ENCODE results near the gene HDAC10. TPM values are rescaled to one million over a fixed set of nuclear protein-coding genes. Genes with fewer than 3 reads are reported as not detected.
A peak's percentile ranks its signal among the peaks of the same experiment; 100 is the strongest.

The HDAC10 gene
- total and polyA plus RNA-seq, 3 experiments from 2014 or later: 7.5 to 44.7 (median 42.5) TPM

GRCh38 chr22:50280708-50281383 lies 29.8 kb upstream of the HDAC10 start:
- no peaks in the 10 kb centered on the region for H3K36me3 Mint-ChIP-seq
- Histone ChIP-seq H3K36me3 (ENCODE audit: insufficient read depth, low read length) (no peaks in the 10 kb centered on the region), H3K9me3 (ENCODE audit: low read length) (no peaks in the 10 kb centered on the region), H3K27ac (ENCODE audit: low read depth, low read length) (no peak overlapping the region), H3K27me3 (ENCODE audit: insufficient read depth, low read length, poor library complexity, severe bottlenecking) (no peaks in the 10 kb centered on the region), H3K4me1 (ENCODE audit: insufficient read depth, low read length) (no peaks in the 10 kb centered on the region), H3K4me3 (ENCODE audit: low read length) (no peak overlapping the region)
- H3K9me3 Mint-ChIP-seq: no peaks in the 10 kb centered on the region
- POLR2A ChIA-PET: no interaction called here
- no peak overlapping the region for H3K27ac Mint-ChIP-seq
- CTCF ChIA-PET: no interaction called here
- peaks cover 0 to 3% (median 2%) of the 10 kb centered on the region in 3 donors for H3K4me1 Mint-ChIP-seq
- no peaks in the 10 kb centered on the region for H3K27me3 Mint-ChIP-seq
- no peak overlapping the region for H3K4me3 Mint-ChIP-seq
- no peak for DNase-seq

DNA sequence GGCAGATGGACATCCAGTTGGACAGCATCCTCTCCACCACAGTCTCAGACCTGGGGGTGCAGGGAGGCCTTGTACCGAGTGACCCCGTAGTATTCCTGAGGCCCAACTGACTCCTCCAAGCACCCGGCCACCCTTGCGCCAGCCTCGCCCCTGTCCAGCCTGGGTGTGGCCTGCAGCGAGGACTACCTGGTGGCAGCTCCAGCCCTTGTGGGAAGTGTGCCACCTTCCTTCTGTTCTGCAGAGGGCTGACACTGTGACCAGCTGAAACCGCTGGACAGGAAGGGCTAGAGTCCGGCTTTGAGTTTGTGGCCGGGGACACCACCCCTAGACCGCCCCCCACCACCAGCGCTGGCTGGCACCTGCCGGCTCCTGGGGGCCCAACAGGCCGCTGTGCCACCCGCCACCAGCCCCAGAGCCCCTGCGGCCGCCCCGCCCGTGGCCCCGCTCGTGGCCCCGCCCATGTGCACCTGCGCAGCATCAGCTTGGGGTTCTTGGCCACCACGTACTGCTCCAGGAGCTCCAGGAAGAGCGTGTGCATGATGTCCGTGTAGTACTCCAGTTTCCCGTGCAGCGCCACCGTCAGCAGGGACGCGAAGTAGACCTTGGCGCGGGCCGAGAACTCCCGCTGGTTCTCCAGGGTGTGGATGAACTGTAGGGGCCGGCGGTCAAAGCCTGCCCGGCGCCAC lies 29.1 kb upstream of the HDAC10 start:
- H3K4me1 Mint-ChIP-seq: peaks cover 0 to 3% (median 2%) of the 10 kb centered on the region in 3 donors
- Histone ChIP-seq H3K4me1 (ENCODE audit: insufficient read depth, low read length) (no peaks in the 10 kb centered on the region), H3K27me3 (ENCODE audit: insufficient read depth, low read length, poor library complexity, severe bottlenecking) (no peaks in the 10 kb centered on the region), H3K27ac (ENCODE audit: low read depth, low read length) (no peak overlapping the region), H3K4me3 (ENCODE audit: low read length) (no peak overlapping the region), H3K36me3 (ENCODE audit: insufficient read depth, low read length) (no peaks in the 10 kb centered on the region), H3K9me3 (ENCODE audit: low read length) (no peaks in the 10 kb centered on the region)
- H3K27me3 Mint-ChIP-seq: no peaks in the 10 kb centered on the region
- H3K9me3 Mint-ChIP-seq: no peaks in the 10 kb centered on the region
- no peak overlapping the region for H3K27ac Mint-ChIP-seq
- no peak for DNase-seq
- no peak overlapping the region for H3K4me3 Mint-ChIP-seq
- ChIA-PET POLR2A (no interaction called here), CTCF (interaction anchor here (0.7 kb wide), 1 partner anchor 62 kb away, joined by 3 read pairs; no protein-coding TSS in a partner anchor)
- H3K36me3 Mint-ChIP-seq: no peaks in the 10 kb centered on the region

- H3K9me3 Mint-ChIP-seq: no peaks in the 10 kb centered on the region
- H3K27me3 Mint-ChIP-seq: no peaks in the 10 kb centered on the region
- Histone ChIP-seq H3K4me3 (ENCODE audit: low read length) (no peak overlapping the region), H3K27me3 (ENCODE audit: insufficient read depth, low read length, poor library complexity, severe bottlenecking) (no peaks in the 10 kb centered on the region), H3K9me3 (ENCODE audit: low read length) (no peaks in the 10 kb centered on the region), H3K4me1 (ENCODE audit: insufficient read depth, low read length) (no peaks in the 10 kb centered on the region), H3K36me3 (ENCODE audit: insufficient read depth, low read length) (no peaks in the 10 kb centered on the region), H3K27ac (ENCODE audit: low read depth, low read length) (no peak overlapping the region)
- H3K27ac Mint-ChIP-seq: no peak overlapping the region
- no peaks in the 10 kb centered on the region for H3K36me3 Mint-ChIP-seq
- H3K4me1 Mint-ChIP-seq: peaks cover 0 to 4% (median 2%) of the 10 kb centered on the region in 3 donors
- ChIA-PET CTCF (interaction anchor here (0.7 to 1.1 kb wide), 2 partner anchors 46 to 63 kb away, joined by 3 to 4 read pairs; no protein-coding TSS in a partner anchor), POLR2A (no interaction called here)
- no peak for DNase-seq
- no peak overlapping the region for H3K4me3 Mint-ChIP-seq
These were observed 28.0 kb upstream of the HDAC10 start for GRCh38 chr22:50278956-50279619.

GRCh38 chr22:50278461-50278860 lies 27.4 kb upstream of the HDAC10 start:
- H3K27ac Mint-ChIP-seq: no peak overlapping the region
- Histone ChIP-seq H3K36me3 (ENCODE audit: insufficient read depth, low read length) (no peaks in the 10 kb centered on the region), H3K4me3 (ENCODE audit: low read length) (no peak overlapping the region), H3K27me3 (ENCODE audit: insufficient read depth, low read length, poor library complexity, severe bottlenecking) (no peaks in the 10 kb centered on the region), H3K27ac (ENCODE audit: low read depth, low read length) (no peak overlapping the region), H3K9me3 (ENCODE audit: low read length) (no peaks in the 10 kb centered on the region), H3K4me1 (ENCODE audit: insufficient read depth, low read length) (no peaks in the 10 kb centered on the region)
- no peaks in the 10 kb centered on the region for H3K36me3 Mint-ChIP-seq
- POLR2A ChIA-PET: no interaction called here
- no peaks in the 10 kb centered on the region for H3K9me3 Mint-ChIP-seq
- DNase-seq: no peak
- peaks cover 0 to 9% (median 2%) of the 10 kb centered on the region in 3 donors for H3K4me1 Mint-ChIP-seq
- H3K4me3 Mint-ChIP-seq: no peak overlapping the region
- peaks cover 2 to 3% of the 10 kb centered on the region in 2 donors for H3K27me3 Mint-ChIP-seq
- CTCF ChIA-PET: interaction anchor here (1.1 kb wide), 1 partner anchor 47 kb away, joined by 4 read pairs; no protein-coding TSS in a partner anchor

GRCh38 chr22:50277761-50278160 lies 26.7 kb upstream of the HDAC10 start:
- H3K27ac Mint-ChIP-seq: peak overlapping the region in 1 of 8 donors; percentile 82
- no peaks in the 10 kb centered on the region for H3K36me3 ChIP-seq (ENCODE audit: insufficient read depth, low read length)
- no peaks in the 10 kb centered on the region for H3K4me1 ChIP-seq (ENCODE audit: insufficient read depth, low read length)
- ChIA-PET CTCF (no interaction called here), POLR2A (no interaction called here)
- peaks cover 0 to 9% (median 2%) of the 10 kb centered on the region in 3 donors for H3K4me1 Mint-ChIP-seq
- no peak overlapping the region for H3K4me3 ChIP-seq (ENCODE audit: low read length)
- H3K27ac ChIP-seq (ENCODE audit: low read depth, low read length): no peak overlapping the region
- H3K27me3 Mint-ChIP-seq: peaks cover 2 to 3% of the 10 kb centered on the region in 2 donors
- DNase-seq: no peak
- no peak overlapping the region for H3K4me3 Mint-ChIP-seq
- H3K9me3 ChIP-seq (ENCODE audit: low read length): no peaks in the 10 kb centered on the region
- H3K27me3 ChIP-seq (ENCODE audit: insufficient read depth, low read length, poor library complexity, severe bottlenecking): no peaks in the 10 kb centered on the region
- no peaks in the 10 kb centered on the region for H3K36me3 Mint-ChIP-seq
- no peaks in the 10 kb centered on the region for H3K9me3 Mint-ChIP-seq

GRCh38 chr22:50276143-50276542 lies 25.1 kb upstream of the HDAC10 start:
- H3K4me3 ChIP-seq (ENCODE audit: low read length): no peak overlapping the region
- Mint-ChIP-seq H3K4me3 (no peak overlapping the region), H3K27me3 (peaks cover 2 to 3% of the 10 kb centered on the region in 2 donors), H3K36me3 (no peaks in the 10 kb centered on the region), H3K4me1 (peaks cover 0 to 10% (median 3%) of the 10 kb centered on the region in 3 donors), H3K9me3 (no peaks in the 10 kb centered on the region), H3K27ac (no peak overlapping the region)
- H3K9me3 ChIP-seq (ENCODE audit: low read length): no peaks in the 10 kb centered on the region
- DNase-seq: peak; percentile 40 to 66 (median 52)
- ChIA-PET CTCF (interaction anchor here (0.6 to 2.2 kb wide), 12 partner anchors 22 to 223 kb away, joined by 3 to 8 read pairs (median 4); no protein-coding TSS in a partner anchor), POLR2A (no interaction called here)
- no peaks in the 10 kb centered on the region for H3K27me3 ChIP-seq (ENCODE audit: insufficient read depth, low read length, poor library complexity, severe bottlenecking)
- no peak overlapping the region for H3K27ac ChIP-seq (ENCODE audit: low read depth, low read length)
- H3K4me1 ChIP-seq (ENCODE audit: insufficient read depth, low read length): peaks cover 5% of the 10 kb centered on the region
- H3K36me3 ChIP-seq (ENCODE audit: insufficient read depth, low read length): no peaks in the 10 kb centered on the region

DNA sequence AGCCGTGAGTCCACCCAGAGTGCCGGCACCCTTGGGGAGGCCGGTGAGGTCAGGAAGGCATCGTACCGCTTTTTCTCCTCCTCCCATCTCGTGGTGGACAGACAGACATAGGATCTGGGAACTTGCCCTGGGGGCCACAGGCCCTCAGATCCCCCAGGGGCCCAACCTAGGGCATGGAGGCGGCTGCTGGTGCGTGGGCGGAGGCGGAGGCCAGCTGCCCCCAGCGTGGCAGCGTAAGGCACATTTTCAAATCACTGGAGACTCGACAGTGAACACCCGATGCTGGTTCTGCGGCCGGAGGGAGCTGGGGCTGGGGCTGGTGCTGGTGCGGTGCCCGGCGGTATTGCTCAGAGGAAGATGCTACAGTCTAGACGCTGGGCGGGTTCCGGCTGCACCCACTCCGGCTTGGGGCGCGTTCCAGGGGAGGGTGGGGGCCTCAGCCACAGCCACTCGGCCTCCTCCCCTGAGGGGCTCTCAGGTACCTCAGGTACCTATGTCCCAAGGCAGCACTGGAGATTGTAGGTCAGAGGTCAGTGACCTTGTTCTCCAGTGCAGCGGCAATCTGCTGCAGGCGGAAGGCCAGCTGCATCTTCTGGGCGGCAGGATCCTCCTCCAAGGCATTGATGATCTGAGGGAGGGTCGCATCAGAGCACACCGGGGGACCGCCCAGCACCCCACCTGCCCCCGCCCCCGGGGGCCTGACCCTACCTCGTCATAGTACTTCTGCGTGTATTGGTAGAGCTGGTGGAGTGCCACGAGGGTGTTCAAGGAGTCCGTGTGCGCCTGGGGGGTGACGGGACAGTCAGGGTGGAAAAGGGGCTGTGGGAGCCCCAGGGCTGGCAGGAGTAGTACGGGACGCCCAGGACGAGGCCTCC lies 24.4 kb upstream of the HDAC10 start:
- H3K27me3 ChIP-seq (ENCODE audit: insufficient read depth, low read length, poor library complexity, severe bottlenecking): no peaks in the 10 kb centered on the region
- H3K9me3 ChIP-seq (ENCODE audit: low read length): no peaks in the 10 kb centered on the region
- H3K4me3 Mint-ChIP-seq: peak overlapping the region in 1 of 7 donors; percentile 6
- H3K4me1 ChIP-seq (ENCODE audit: insufficient read depth, low read length): peaks cover 11% of the 10 kb centered on the region
- H3K4me1 Mint-ChIP-seq: peaks cover 0 to 17% (median 4%) of the 10 kb centered on the region in 3 donors
- no peak overlapping the region for H3K4me3 ChIP-seq (ENCODE audit: low read length)
- no peak overlapping the region for H3K27ac Mint-ChIP-seq
- no peaks in the 10 kb centered on the region for H3K36me3 Mint-ChIP-seq
- H3K9me3 Mint-ChIP-seq: no peaks in the 10 kb centered on the region
- H3K27ac ChIP-seq (ENCODE audit: low read depth, low read length): no peak overlapping the region
- no peak for DNase-seq
- CTCF ChIA-PET: interaction anchor here (1.2 to 2.2 kb wide), 9 partner anchors 23 to 345 kb away, joined by 3 to 8 read pairs (median 4); partner anchors contain the start of gene SCO2
- peaks cover 3 to 6% of the 10 kb centered on the region in 2 donors for H3K27me3 Mint-ChIP-seq
- POLR2A ChIA-PET: no interaction called here
- no peaks in the 10 kb centered on the region for H3K36me3 ChIP-seq (ENCODE audit: insufficient read depth, low read length)
